A673 (cell line): Measurements from ENCODE around the gene PTPN1. TPM values are rescaled to one million over a fixed set of nuclear protein-coding genes. Genes with fewer than 3 reads are reported as not detected.
"Not testable (repeated sequence)": the region's sequence is repeated elsewhere in the genome, so short reads cannot be mapped to it uniquely, and the experiment has no call there.

ENCODE experiments used
- BruUV-seq: library from RNA; stranded (reverse); fragments of 400-500 nt; replicated peaks from 2 replicates; lab custom pipeline; 2021; lab: Mats Ljungman, UMichigan
- CTCF ChIA-PET: fragments of 300-600 bp; sonication (Branson Sonifier 250); formaldehyde crosslinking; loops from one replicate; lab custom pipeline; 2022; ENCODE audit warnings: antibody characterized with exemption; lab: Charles Lee
- POLR2A ChIA-PET: fragments of 300-600 bp; sonication (Branson Sonifier 250); formaldehyde crosslinking; loops from one replicate; lab custom pipeline; 2022; ENCODE audit warnings: antibody characterized with exemption; ENCODE audit not compliant: low non-redundant PET; lab: Charles Lee
- DNase-seq: peaks from one replicate; pipeline ENCODE4 v3.0.0-alpha.2; 2015; ENCODE audit warnings: low spot score
- H3K27ac ChIP-seq: fragments of 200-600 bp; sonication (generic); 2 replicates; pipeline ENCODE4 v1.5.1; 2016; ENCODE audit warnings: mixed run types, low read depth, mild to moderate bottlenecking, mixed read lengths, antibody characterized with exemption, low read length; ENCODE audit not compliant: poor library complexity, severe bottlenecking
- H3K27me3 ChIP-seq: fragments of 200-600 bp; sonication (generic); replicated peaks from 2 replicates; pipeline ENCODE4 v1.6.1; 2017; ENCODE audit warnings: mixed run types, low read depth, mild to moderate bottlenecking, mixed read lengths, antibody characterized with exemption, low read length; ENCODE audit not compliant: insufficient read depth, poor library complexity
- H3K36me3 ChIP-seq: fragments of 200-600 bp; sonication (generic); 2 replicates; pipeline ENCODE4 v1.6.1; 2016; ENCODE audit warnings: mixed run types, mild to moderate bottlenecking, mixed read lengths, antibody characterized with exemption, low read length; ENCODE audit not compliant: insufficient read depth, poor library complexity, severe bottlenecking
- H3K4me1 ChIP-seq: fragments of 200-600 bp; sonication (generic); 2 replicates; pipeline ENCODE4 v1.6.1; 2017; ENCODE audit warnings: mixed run types, mild to moderate bottlenecking, mixed read lengths, antibody characterized with exemption, low read length; ENCODE audit not compliant: insufficient read depth, poor library complexity, severe bottlenecking
- H3K4me3 ChIP-seq: fragments of 200-600 bp; sonication (generic); 2 replicates; pipeline ENCODE4 v1.5.1; 2016; ENCODE audit warnings: low read depth, mixed run types, mild to moderate bottlenecking, mixed read lengths, low read length; ENCODE audit not compliant: poor library complexity, severe bottlenecking
- H3K9me3 ChIP-seq: fragments of 200-600 bp; sonication (generic); 2 replicates; pipeline ENCODE4 v1.6.1; 2016; ENCODE audit warnings: mixed run types, low read depth, mild to moderate bottlenecking, mixed read lengths, antibody characterized with exemption, low read length; ENCODE audit not compliant: poor library complexity, severe bottlenecking
- CTCF ChIP-seq: fragments of 300-800, 200-600 bp; sonication (generic); conservative IDR thresholded peaks from 2 replicates; pipeline ENCODE4 v1.5.1; 2017; ENCODE audit warnings: low read depth, mild to moderate bottlenecking, antibody characterized with exemption, low read length, moderate library complexity, mixed read lengths
- EZH2 ChIP-seq: fragments of 200-600 bp; sonication (generic); IDR thresholded peaks from 2 replicates; pipeline ENCODE4 v1.6.1; 2017; ENCODE audit warnings: borderline replicate concordance, low read depth, mild to moderate bottlenecking, mixed read lengths, antibody characterized with exemption, low read length; ENCODE audit not compliant: poor library complexity, severe bottlenecking
- intact Hi-C: fragments of 100-400 bp; cut with micrococcal nuclease; formaldehyde crosslinking; loops from one replicate; pipeline ENCODE4 v1.10.0; 2022; ENCODE audit not compliant: unreplicated experiment
- total RNA-seq: library from RNA; stranded (reverse); gene quantifications from 2 replicates; pipeline ENCODE4 v1.2.3, GENCODE V29; 2021

Gene PTPN1
- total RNA-seq, 1 experiment from 2014 or later: 47.4 TPM

GRCh38 chr20:50504231-50504823 lies 5.9 kb upstream of the PTPN1 start:
- intact Hi-C loops: no loop called here

GRCh38 chr20:50506270-50506579 lies 4.0 kb upstream of the PTPN1 start:
- Histone ChIP-seq H3K9me3 (no peaks in the 10 kb centered on the region), H3K4me1 (peaks cover 6% of the 10 kb centered on the region), H3K27ac (no peak overlapping the region), H3K36me3 (no peaks in the 10 kb centered on the region), H3K4me3 (no peak overlapping the region), H3K27me3 (no peaks in the 10 kb centered on the region)
- BruUV-seq: no TSS peak
- CTCF ChIA-PET: no interaction called here
- no peak for DNase-seq
- POLR2A ChIA-PET: no interaction called here
- no peak; the same call in 1 of the 2 replicates for TF ChIP-seq CTCF
- no peak for TF ChIP-seq EZH2
- intact Hi-C loops: no loop called here

More at GRCh38 chr20:50504231-50504823, 5.9 kb upstream of the PTPN1 start:
- BruUV-seq: no TSS peak
- TF ChIP-seq CTCF (peak; percentile 32), EZH2 (no peak)
- Histone ChIP-seq H3K9me3 (no peaks in the 10 kb centered on the region), H3K4me3 (no peak overlapping the region), H3K27ac (no peak overlapping the region), H3K27me3 (no peaks in the 10 kb centered on the region), H3K4me1 (peaks cover 2% of the 10 kb centered on the region), H3K36me3 (no peaks in the 10 kb centered on the region)
- DNase-seq: no peak
- POLR2A ChIA-PET: no interaction called here
- CTCF ChIA-PET: interaction anchor here (0.5 kb wide), 1 partner anchor 289 kb away, joined by 4 read pairs; no protein-coding TSS in a partner anchor

GRCh38 chr20:50507745-50508144 lies 2.4 kb upstream of the PTPN1 start:
- H3K27ac ChIP-seq, DNase-seq, H3K36me3 ChIP-seq, H3K27me3 ChIP-seq, H3K4me3 ChIP-seq, intact Hi-C loops, BruUV-seq, H3K9me3 ChIP-seq, CTCF ChIA-PET: not testable (repeated sequence)
- H3K4me1 ChIP-seq: peaks cover 18% of the 10 kb centered on the region
- POLR2A ChIA-PET: interaction anchor here (0.6 kb wide), 1 partner anchor 17 kb away, joined by 6 read pairs; no protein-coding TSS in a partner anchor
